ENCODE measurements around the gene CCDC61. TPM values are rescaled to one million over a fixed set of nuclear protein-coding genes. Genes with fewer than 3 reads are reported as not detected.

CCDC61 gene
- total RNA-seq, 8 experiments from 2014 or later, result 3.2 to 15.7 (median 5.5) TPM

DNA sequence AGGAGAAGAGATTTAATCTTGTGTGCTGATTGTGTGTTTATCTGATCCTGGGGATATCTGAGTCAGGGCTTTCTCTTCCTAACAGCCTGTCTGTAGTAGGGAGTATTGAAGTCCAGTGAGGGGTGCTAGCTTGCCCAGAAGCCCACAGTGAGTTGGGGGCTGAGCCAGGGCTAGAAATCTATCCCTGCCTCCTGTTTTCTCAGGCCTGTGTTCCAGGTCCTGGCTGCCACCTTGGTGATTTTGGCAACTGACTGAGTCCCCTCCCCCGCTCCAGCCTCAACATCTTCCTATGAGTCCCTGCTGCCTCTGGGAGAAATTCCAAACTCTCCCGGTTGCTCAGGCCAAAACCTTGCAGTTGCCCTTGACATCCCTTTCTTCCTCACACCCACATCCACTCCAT lies 13.9 kb upstream of the CCDC61 start:
- no peak overlapping the region for H3K27ac ChIP-seq
- H3K4me1 ChIP-seq (replicated peaks in 1 of 2), result peaks cover 17 to 24% of the 10 kb centered on the region in 2 donors
- WGBS, 10 experiments, result 0 to 80% (median 47%) methylated on average over 1 to 2 of the region's 2 CpGs; no CpG with 5 or more reads in 4 of the 10 experiments
- no peak overlapping the region for H3K4me3 ChIP-seq
- ATAC-seq (replicated peaks in 6 of 8), result peak in 1 of 8 experiments; percentile 38
- in situ Hi-C loops (cut with MboI; ENCODE audit: low pct_unique_long_range_greater_than_20kb in 2 of 9, low sequenced_read_pairs in 9 of 9, unreplicated experiment in 9 of 9), result no loop called here

DNA sequence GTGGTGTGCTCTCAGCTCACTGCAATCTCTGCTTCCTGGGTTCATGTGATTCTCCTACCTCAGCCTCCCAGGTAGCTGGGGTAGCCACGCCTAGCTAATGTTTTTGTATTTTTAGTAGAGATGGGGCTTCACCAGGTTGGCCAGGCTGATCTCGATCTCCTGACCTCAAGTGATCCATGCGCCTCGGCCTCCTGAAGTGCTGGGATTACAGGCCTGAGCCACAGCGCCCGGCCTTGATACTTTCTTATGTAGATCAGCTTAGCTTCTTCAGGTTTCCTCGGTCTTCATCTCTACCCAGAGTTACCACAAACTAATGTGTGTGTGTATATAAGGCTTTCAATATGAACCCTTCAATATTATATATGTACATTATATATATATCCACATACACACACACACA lies 9.9 kb upstream of the CCDC61 start:
- WGBS, 10 experiments, result 40 to 89% (median 60%) methylated on average over 2 to 4 of the region's 7 CpGs; no CpG with 5 or more reads in 5 of the 10 experiments
- in situ Hi-C loops (cut with MboI; ENCODE audit: low pct_unique_long_range_greater_than_20kb in 2 of 9, low sequenced_read_pairs in 9 of 9, unreplicated experiment in 9 of 9), result no loop called here
- ATAC-seq (replicated peaks in 6 of 8), result no peak
- H3K4me3 ChIP-seq, result no peak overlapping the region
- peaks cover 0 to 7% of the 10 kb centered on the region in 2 donors for H3K4me1 ChIP-seq (replicated peaks in 1 of 2)
- H3K27ac ChIP-seq, result no peak overlapping the region

DNA sequence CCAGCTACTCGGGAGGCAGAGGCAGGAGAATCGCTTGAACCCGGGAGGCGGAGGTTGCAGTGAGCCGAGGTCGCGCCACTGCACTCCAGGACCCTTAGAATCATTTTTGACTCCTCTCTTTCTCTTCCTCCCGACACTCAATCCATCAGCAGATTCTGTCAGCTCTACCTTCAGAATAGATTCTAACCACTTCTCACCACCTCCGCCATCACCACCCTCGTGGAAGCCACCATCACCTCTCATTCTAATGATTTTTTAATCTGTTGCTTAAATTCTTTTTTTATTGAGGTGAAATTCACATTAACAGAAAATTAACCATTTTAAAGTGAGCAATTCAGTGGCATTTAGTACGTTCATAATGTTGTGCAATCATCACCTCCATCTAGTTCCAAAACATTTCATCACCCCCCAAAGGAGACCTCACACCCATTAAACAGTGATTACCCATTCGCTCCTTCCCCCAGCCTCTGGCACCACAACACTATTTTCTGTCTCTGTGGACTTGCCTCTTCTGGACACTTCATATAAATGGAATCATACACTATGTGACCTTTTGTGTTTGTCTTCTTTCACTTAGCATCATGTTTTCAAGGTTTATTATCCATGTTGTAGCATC lies 5.0 kb upstream of the CCDC61 start:
- Histone ChIP-seq H3K4me3 (no peak overlapping the region), H3K27ac (no peak overlapping the region), H3K4me1 (replicated peaks in 1 of 2) (peaks cover 0 to 4% of the 10 kb centered on the region in 2 donors)
- WGBS, 10 experiments, result 32 to 89% (median 72%) methylated on average over 3 to 11 of the region's 12 CpGs
- no peak for ATAC-seq (replicated peaks in 6 of 8)
- in situ Hi-C loops (cut with MboI; ENCODE audit: low pct_unique_long_range_greater_than_20kb in 2 of 9, low sequenced_read_pairs in 9 of 9, unreplicated experiment in 9 of 9), result no loop called here

DNA sequence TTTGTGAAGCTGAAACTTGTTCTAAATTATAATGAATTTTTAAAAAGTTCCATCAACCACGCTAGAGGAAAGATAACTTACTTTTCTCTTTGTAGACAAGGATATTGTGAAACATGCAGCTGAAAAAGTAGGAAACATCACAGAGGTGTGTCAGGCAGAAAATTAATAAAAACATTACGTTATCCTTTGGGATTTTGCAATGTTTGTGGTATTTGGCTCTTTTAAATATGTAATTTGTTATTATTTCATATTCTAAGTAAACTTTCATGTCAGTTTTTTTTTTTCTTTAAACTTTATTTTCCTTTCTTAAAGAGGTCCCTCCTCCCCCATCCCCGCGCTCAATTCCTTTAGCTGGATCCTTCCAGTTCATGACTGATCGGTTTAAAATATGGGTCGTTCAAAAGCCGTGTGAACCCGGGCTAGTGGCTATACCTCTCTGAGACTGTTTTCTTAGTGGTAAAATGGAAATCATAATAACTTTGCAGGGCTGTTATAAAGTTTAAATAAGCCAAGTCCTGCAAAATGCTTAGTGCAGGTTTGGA lies 740 bp upstream of the CCDC61 start:
- Histone ChIP-seq H3K4me3 (peak overlapping the region; percentile 36 to 45 (median 42)), H3K27ac (no peak overlapping the region), H3K4me1 (replicated peaks in 1 of 2) (peaks cover 10 to 14% of the 10 kb centered on the region in 2 donors)
- peak in 7 of 8 experiments; percentile 0 to 20 (median 2) for ATAC-seq (replicated peaks in 6 of 8)
- in situ Hi-C loops (cut with MboI; ENCODE audit: low pct_unique_long_range_greater_than_20kb in 2 of 9, low sequenced_read_pairs in 9 of 9, unreplicated experiment in 9 of 9), result no loop called here
- 0 to 57% (median 13%) methylated on average over 2 to 8 of the region's 8 CpGs for WGBS, 10 experiments

DNA sequence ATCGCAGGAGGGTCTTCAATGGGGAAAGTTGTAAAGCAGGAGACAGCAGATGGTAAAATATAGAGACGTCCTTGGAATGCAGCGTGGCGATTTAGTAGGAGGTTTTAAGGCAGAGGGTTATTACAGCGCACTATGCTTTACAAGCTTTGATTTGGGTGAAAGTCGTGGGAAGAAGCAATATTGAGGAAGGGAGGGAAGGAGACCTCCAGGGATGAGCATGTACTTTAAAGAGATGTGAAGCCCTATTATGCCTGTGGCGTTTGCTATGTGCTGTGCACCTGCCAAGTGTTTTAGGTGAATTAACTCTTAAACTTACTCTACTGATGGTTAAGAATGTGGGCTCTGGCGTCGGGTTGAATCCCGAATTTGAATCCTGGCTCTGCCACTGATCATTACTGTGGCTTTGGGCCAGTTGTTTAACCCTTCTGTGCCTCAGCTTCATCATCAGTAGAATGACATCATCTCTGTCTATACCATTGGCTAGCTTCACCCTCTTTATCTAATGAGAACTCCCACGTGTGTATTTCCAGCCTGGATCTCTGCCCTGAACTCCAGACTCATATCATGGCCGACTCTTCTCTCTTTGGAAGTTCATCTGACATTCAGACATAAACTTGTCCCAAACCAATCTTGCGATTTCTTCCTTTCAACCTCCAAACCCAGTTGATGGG lies 583 bp downstream of the CCDC61 start:
- in situ Hi-C loops (cut with MboI; ENCODE audit: low pct_unique_long_range_greater_than_20kb in 2 of 9, low sequenced_read_pairs in 9 of 9, unreplicated experiment in 9 of 9), result no loop called here
- Histone ChIP-seq H3K4me1 (replicated peaks in 1 of 2) (peaks cover 10 to 15% of the 10 kb centered on the region in 2 donors), H3K27ac (peak overlapping the region; percentile 48 to 52), H3K4me3 (peak overlapping the region; percentile 61 to 81 (median 65))
- 0 to 80% (median 15%) methylated on average over 1 to 11 of the region's 13 CpGs; no CpG with 5 or more reads in 2 of the 10 experiments for WGBS, 10 experiments
- peak in 1 of 8 experiments; percentile 2 for ATAC-seq (replicated peaks in 6 of 8)

DNA sequence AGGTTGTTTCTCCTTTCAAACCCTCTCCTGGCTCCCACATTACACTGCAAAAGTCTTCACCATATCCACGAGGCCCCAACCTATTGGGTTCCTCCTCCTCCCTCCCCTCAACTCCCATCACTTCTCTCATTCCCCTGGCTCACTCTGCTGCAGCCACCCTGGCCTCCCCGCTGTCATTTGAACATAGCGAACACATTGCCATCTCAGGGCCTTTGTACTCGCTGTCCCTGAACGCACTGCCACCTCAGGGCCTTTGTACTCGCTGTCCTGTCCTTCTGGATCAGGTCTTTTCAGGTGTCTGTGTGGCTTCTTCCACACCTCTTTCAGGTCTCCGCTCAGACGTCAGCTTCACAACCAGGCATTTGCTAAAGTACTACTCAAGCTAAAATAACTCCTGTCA lies 1.7 kb downstream of the CCDC61 start:
- Histone ChIP-seq H3K4me1 (replicated peaks in 1 of 2) (peaks cover 14 to 22% of the 10 kb centered on the region in 2 donors), H3K4me3 (no peak overlapping the region), H3K27ac (no peak overlapping the region)
- in situ Hi-C loops (cut with MboI; ENCODE audit: low pct_unique_long_range_greater_than_20kb in 2 of 9, low sequenced_read_pairs in 9 of 9, unreplicated experiment in 9 of 9), result no loop called here
- no peak for ATAC-seq (replicated peaks in 6 of 8)
- 76 to 100% (median 91%) methylated on average over 2 to 7 of the region's 8 CpGs; no CpG with 5 or more reads in 2 of the 10 experiments for WGBS, 10 experiments

DNA sequence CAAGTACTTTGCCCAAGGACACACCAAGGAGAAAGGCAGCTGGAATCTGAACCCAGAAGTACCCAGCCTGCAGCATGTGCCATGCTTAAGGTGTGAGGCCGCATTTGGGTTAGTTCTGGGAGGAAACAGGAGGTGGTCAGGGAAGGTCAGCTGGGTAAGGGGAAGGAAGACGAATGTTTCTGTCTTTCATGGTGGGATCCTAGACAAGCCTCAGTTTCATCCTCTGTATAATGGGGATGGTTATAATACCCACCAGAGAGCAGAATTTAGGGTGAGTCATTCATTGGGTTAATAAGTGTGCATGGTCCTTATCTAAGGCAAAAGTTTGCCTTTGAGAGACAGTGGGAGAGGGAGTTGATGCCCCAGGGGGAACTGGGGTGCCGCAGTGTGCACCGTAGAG lies 3.6 kb downstream of the CCDC61 start:
- H3K4me3 ChIP-seq, result no peak overlapping the region
- 80 to 100% (median 100%) methylated on average over 1 to 2 of the region's 4 CpGs; no CpG with 5 or more reads in 2 of the 10 experiments for WGBS, 10 experiments
- H3K27ac ChIP-seq, result peak overlapping the region; percentile 78 to 79

DNA sequence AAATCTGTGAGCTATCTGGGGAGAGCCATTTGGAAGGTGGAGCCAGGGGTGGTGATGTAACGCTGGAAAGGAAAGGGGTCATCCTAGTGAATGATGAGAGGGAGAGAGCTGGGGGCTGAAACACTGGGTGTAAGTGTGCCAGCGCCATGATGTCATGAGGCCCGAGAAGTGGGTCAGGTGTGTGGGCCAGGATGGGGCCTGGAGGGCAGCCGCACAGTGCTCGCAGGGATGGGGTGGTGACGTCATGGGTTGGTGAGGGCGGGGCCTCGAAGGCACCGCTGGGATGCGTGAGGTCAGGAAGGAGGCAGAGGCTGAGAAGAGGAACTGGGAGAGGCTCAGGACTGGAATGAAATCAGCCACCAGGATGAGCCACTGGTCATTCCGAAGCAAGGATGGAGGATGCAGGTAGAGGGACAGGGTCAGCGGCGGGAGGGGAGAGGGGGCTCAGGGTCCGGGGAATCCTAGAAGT lies 4.4 kb downstream of the CCDC61 start:
- ATAC-seq (replicated peaks in 6 of 8), result peak in 6 of 8 experiments; percentile 2 to 66 (median 59)
- in situ Hi-C loops (cut with MboI; ENCODE audit: low pct_unique_long_range_greater_than_20kb in 2 of 9, low sequenced_read_pairs in 9 of 9, unreplicated experiment in 9 of 9), result no loop called here
- 8 to 80% methylated on average over 1 to 2 of the region's 14 CpGs; no CpG with 5 or more reads in 8 of the 10 experiments for WGBS, 10 experiments
- Histone ChIP-seq H3K4me3 (peak overlapping the region; percentile 45 to 80 (median 47)), H3K4me1 (replicated peaks in 1 of 2) (peaks cover 14 to 18% of the 10 kb centered on the region in 2 donors), H3K27ac (peak overlapping the region; percentile 78 to 79)

More for the DNA sequence above, 3.6 kb downstream of the CCDC61 start:
- ATAC-seq (replicated peaks in 6 of 8), result no peak
- H3K4me1 ChIP-seq (replicated peaks in 1 of 2), result peaks cover 14 to 22% of the 10 kb centered on the region in 2 donors
- in situ Hi-C loops (cut with MboI; ENCODE audit: low pct_unique_long_range_greater_than_20kb in 2 of 9, low sequenced_read_pairs in 9 of 9, unreplicated experiment in 9 of 9), result no loop called here

DNA sequence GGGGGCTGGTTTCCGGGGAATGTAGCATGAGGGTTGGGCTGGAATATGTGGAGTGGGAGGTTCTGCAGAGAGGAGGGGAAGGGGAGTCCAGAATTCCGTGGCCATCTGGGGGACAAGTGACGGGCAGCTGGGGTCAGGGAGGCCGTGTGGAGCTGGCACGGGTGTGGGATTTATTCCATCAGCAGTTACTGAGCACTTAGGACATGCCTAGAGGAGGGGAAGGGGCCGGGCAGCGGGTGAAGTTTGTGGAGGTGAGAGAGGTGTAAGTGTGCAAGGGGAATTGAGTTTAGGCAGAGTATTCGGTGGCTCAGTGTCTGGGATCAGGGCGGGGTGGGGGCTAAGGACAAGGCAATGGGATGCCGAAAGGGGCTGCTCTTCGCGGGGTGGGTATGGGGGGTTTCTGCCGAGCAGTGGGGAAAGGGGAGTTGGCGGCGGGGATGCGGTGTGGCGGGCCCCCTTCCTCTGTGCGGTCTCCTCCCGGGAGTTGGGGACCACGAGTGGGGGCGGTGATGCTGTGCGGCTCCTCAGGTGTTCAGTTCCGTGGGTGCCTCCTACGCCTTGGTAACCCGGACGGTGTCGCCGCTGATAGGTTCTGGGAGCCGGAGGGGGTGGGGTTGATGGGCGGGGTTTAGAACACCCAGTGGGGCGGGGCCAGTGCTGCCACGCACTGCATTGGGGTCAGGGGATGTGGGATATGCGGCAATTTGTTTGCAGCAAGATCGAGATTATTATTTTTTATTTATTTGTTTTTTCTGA lies 5.4 kb downstream of the CCDC61 start:
- Histone ChIP-seq H3K27ac (peak overlapping the region; percentile 78 to 79), H3K4me3 (peak overlapping the region; percentile 45 to 80 (median 47)), H3K4me1 (replicated peaks in 1 of 2) (peaks cover 14 to 18% of the 10 kb centered on the region in 2 donors)
- WGBS, 10 experiments, result 0% methylated on average over 1 of the region's 34 CpGs; no CpG with 5 or more reads in 9 of the 10 experiments
- peak; percentile 21 to 82 (median 58) for ATAC-seq (replicated peaks in 6 of 8)
- in situ Hi-C loops (cut with MboI; ENCODE audit: low pct_unique_long_range_greater_than_20kb in 2 of 9, low sequenced_read_pairs in 9 of 9, unreplicated experiment in 9 of 9), result no loop called here

DNA sequence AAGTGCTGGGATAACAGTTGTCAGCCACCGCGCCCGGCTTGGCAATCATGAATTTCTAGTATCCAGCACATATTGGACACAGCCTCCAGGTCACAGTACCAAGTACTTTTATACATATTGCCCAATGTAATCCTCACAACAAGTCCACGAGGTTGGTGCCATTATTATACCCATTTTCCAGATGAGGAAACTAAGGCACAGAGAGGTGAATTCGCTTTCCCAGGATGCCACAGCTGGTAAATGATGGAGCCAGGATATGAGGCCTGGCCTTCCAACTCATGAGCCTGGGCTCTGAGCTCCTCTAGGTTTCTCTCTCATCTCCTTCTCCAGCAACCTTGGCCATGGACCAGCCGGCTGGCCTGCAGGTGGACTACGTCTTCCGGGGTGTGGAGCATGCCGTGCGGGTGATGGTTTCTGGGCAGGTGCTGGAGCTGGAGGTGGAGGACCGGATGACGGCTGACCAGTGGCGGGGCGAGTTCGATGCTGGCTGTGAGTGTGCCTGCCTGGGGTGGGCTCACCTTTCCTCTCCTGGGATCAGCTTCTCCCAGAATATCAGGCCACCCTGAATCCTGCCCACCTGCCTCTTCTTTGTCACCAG lies 7.5 kb downstream of the CCDC61 start:
- WGBS, 10 experiments, result 80 to 100% (median 95%) methylated on average over 2 to 9 of the region's 15 CpGs; no CpG with 5 or more reads in 3 of the 10 experiments
- no peak for ATAC-seq (replicated peaks in 6 of 8)
- in situ Hi-C loops (cut with MboI; ENCODE audit: low pct_unique_long_range_greater_than_20kb in 2 of 9, low sequenced_read_pairs in 9 of 9, unreplicated experiment in 9 of 9), result no loop called here
- Histone ChIP-seq H3K4me3 (no peak overlapping the region), H3K4me1 (replicated peaks in 1 of 2) (peaks cover 12 to 16% of the 10 kb centered on the region in 2 donors), H3K27ac (no peak overlapping the region)

DNA sequence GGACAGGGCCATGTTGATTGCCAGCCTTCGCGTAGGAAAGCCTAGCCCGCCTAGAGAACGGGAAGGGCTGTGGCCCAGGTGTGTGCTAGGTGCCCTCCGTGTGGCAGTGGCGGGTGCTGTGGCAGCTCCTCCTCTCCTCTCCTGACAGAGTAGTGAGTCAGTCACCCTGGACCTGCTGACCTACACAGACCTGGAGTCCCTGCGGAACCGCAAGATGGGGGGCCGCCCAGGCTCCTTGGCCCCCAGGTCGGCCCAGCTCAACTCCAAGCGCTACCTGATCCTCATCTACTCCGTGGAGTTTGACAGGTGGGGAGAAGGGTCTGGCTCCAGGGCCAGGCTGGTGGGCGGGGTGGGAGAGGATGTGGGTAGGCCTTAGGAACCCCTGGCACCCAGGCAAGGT lies 11.1 kb downstream of the CCDC61 start:
- Histone ChIP-seq H3K4me3 (no peak overlapping the region), H3K4me1 (replicated peaks in 1 of 2) (peaks cover 3 to 10% of the 10 kb centered on the region in 2 donors), H3K27ac (peak overlapping the region in 1 of 2 donors; percentile 15)
- in situ Hi-C loops (cut with MboI; ENCODE audit: low pct_unique_long_range_greater_than_20kb in 2 of 9, low sequenced_read_pairs in 9 of 9, unreplicated experiment in 9 of 9), result no loop called here
- WGBS, 10 experiments, result 67 to 97% methylated on average over 1 to 5 of the region's 13 CpGs; no CpG with 5 or more reads in 8 of the 10 experiments
- ATAC-seq (replicated peaks in 6 of 8), result no peak
